Stimulated activated CD4-positive, alpha-beta T cell treated with anti-CD3 and anti-CD28 coated beads, TNF-alpha, amount 100 ng/mL, for 24 hours (primary cell): ENCODE results near the gene AVP.
A peak's percentile ranks its signal among the peaks of the same experiment; 100 is the strongest.

Source experiments
- DNase-seq, 3 experiments: peaks; one replicate each; pipeline ENCODE4 v3.0.0-alpha.2; 2020; ENCODE audit warnings: low read depth in 3 of 3

The AVP gene

DNA sequence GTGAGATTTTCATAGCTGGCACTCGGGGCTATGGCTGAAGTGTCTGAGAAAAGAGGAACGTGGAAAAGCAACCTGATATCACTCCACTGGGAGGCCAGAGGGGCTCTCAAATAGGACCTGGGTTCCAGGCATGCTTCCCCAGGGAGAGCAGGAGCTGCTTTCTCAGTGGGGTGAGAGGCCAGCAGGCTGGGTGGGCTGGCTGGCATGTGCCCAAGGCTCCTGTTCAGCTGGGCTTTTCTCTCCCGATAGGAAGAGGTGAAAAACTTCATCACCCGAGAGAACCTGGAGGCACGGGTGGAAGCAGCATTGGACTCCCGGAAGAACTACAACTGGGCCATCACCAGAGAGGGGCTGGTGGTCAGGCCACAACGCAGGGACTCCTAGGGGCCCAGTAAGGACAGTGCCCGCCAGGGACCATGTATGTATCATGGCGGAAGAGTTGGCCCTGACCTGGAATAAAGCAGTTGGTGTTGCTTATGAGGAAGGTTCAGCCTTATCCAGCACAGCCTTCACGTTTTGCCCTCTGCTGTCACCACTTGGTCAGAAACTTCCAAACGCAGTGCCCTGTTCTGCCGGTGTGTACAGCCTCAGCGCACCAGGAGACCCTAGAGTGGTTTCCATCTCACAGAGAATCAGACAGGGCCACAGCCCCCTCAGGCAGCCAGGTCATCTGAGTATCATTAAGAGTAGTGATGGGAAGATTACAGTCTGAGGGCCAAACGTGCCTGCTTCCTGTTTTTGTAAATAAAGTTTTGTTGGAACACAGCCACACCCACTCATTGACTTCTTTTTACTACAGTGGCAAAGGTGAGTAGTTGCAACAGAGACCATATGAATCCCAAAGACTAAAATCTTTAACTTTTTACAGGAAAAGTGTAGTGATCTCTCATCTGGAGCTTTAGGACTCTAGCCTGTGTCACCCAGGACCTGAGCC, 36.8 kb downstream of the AVP start:
- no peak for DNase-seq

DNA sequence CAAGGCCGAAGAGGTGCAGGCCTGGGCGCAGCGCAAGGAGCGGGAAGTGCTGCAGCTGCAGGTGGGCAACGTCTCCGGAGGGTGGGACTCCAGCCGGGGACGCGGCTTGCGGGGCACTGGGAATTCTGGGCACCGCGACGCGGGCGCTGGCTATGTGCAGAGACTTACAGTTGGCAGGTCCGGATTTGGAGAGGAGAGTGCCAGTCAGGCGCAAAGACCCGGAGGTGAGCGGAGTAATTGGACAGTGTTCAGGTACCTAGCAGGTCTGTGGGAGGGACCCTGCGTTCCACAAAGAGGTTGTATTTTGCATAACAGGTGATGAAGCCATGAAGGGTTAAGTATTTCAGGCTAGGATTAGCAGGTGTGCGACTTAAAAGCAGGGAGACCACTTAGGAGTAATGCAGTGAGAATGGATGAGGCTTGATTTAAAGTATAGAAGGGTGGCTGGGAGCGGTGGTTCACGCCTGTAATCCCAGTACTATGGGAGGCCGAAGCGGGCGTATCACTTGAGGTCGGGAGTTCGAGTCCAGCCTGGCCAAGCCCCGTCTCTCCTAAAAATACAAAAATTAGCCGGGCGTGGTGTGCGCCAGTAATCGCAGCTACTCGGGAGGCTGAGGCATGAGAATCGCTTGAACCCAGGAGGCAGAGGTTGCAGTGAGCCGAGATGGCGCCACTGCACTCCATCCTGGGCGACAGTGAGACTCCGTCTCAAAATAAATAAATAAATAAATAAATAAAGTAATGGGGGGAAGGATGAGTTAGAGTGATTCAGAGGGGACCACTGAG, 37.7 kb downstream of the AVP start:
- no peak for DNase-seq

DNA sequence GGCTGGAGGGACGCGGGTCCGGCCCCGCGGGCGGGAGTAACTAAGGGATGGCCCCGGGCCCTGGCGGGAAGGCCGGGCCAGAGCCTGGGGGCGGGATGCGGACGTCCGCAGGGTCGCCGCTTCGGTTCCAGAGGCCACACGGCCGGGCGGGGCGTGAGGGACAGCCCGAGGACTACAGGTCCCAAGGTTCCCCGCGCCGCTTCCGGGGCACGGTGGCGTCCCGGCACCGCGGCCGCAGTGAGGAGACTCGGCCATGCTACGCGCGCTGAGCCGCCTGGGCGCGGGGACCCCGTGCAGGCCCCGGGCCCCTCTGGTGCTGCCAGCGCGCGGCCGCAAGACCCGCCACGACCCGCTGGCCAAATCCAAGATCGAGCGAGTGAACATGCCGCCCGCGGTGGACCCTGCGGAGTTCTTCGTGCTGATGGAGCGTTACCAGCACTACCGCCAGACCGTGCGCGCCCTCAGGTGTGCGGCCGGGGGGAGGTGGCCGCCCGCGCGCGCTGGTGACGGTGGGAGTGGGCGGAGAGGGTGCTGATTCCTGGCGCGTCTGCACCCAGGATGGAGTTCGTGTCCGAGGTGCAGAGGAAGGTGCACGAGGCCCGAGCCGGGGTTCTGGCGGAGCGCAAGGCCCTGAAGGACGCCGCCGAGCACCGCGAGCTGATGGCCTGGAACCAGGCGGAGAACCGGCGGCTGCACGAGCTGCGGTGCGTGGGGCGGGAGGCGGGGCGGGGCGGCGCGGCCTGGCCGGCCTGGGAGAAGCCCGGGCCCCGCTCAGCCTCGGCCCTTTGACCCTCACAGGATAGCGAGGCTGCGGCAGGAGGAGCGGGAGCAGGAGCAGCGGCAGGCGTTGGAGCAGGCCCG, 38.5 kb downstream of the AVP start, which contains the start of gene MRPS26:
Gene MRPS26, plus strand, starts transcription at position 237 of the 861 bp plus-strand sequence. Its CDS starts 17 bp downstream, at position 254.
- peak; percentile 67 to 83 (median 72) for DNase-seq

DNA sequence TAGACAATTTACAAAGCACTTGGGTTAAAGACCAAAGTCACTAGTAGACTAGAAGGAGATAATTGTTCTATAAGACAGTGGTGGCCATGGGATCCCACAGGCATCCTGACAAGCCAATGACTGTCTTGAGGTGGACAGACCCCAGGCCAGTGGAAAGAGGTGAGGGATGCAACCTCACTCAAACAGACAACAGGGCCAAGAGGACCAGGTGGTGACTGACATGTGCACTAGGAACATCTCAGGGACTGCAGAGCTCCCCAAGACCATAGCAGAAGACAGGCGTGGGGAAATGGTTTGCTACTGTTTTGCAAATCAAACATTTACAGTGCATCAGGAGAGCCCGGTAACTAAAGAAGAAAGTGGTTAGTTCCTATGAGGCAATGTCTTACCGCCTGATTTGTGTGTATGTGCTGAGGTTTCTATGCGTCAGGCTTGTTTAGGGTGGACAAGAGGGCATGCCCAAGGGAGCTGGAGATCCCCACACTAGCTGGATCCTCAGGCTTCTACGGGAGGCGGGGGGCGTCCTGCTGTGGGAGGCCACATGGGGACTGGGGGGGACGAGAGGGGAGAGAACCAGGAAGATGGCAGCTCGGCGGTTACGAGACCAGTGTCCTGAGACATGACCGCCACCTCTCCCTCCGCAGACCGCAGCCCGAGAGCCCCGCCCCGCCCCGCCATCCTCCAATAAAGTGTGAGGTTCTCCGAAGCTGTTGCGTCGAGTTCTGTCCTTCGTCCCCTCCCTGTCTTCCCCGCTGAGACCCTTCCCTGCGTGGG, 39.3 kb downstream of the AVP start:
- DNase-seq, result peak in 1 of 3 experiments; percentile 68

DNA sequence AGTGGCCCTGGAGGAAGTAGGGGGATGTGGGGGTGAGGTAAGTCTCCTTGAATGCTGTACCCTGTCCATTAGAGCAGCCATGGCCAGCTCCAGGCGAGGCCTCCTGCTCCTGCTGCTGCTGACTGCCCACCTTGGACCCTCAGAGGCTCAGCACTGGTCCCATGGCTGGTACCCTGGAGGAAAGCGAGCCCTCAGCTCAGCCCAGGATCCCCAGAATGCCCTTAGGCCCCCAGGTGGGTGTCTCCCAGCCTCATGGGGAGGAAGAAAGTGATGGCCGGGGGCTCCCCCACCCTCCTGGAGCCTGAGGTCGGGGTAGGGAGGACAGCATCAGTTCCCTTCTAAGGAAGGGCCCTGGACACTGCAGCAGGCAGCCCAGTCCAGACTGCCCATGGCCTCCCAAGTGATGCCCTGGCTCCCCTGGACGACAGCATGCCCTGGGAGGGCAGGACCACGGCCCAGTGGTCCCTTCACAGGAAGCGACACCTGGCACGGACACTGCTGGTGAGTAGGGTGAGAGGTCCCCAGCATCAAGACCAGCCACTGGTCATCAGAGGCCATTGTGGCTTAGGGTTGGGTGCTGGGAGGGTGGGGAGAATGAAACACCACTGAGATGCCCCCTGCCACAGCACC, 40.1 kb downstream of the AVP start:
- no peak for DNase-seq

DNA sequence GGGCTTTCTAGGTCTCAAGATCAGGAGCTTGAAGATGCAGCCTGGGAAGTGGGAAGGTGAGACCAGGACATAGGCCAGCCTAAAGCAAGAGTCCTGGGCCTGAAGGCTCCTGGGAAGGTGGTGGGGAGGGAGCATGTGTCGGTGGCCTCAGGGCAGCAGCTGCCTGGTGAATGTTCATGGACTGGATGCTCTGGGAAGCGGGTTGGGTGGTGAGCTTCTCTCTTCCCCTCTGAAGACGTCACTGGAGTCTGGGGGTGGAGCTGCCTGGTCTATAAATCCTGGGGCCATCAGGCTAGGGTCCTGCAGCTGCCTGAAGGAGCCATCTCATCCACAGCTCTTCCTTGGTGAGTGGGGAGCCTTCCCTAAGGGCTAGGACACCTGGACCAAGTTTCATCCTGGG, 41.2 kb downstream of the AVP start, which contains the start of gene GNRH2:
Gene GNRH2, plus strand, starts transcription at position 301 of the 400 bp plus-strand sequence. CDS start 793 bp downstream, outside the sequence.
- no peak for DNase-seq

DNA sequence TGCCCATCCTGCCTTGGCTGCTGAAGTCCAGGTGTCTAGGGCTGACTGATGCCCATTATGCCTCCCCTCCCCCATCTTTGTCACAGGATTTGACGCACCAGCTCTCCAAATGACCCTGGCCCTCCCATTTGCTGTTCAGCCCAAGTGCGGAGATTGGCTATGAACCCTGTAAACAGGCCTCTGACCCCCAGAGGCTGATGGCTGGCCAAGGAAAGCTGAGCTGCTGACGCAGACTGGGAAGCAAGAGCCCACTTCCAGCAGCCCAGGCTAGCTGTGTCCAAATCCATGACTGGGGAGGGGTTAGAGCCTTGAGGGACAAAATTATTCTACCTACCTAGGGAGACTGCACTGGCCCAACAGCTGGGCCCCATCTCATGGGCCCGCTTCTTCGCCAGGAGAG, 41.9 kb downstream of the AVP start:
- DNase-seq, result no peak

DNA sequence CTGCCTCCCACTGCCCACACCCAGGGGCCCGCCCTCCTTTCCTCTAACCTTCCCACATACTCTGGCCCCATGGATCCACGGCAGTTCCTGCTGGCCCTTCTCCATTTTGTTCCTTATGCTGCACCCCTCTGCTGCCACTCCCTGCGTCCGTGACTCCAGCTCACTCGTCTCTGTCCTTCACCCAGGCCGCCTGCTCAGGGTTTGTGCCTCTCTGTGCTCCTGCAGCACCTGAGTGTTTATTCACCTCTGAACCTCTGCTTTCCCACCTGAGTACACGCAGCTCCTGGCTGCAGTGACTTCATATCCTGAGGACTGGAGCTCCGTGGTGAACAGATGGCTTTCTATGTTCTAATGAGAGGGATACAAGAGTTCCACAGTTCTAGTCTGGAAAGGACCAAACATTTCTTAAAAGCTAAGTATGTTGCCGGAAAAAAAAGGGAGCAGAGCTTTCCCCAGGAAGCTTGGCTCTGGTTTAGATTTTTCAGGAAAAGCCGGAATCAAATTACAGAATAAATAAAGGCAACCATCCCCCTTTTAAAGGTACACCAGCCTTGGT, 42.6 kb downstream of the AVP start:
- DNase-seq, result no peak

DNA sequence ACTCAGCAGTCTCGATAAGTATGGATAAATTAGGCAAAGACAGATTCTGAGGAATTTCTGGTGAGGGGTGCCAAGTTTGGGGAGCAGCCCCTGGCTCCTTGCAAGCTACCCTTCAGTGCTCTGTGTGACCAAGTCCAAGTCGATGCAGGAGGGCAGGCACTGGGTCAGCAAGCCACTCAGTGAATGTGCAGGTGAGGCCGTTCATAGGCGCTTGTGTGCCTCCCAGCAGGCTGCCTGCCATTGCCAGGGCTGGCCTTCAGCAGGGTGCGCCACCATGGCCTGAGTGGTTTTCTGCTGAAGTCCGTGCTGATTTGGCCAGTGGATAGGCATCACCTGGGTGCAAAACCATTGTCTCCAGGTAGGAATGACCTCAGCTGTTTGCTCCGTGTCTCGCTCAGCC, 44.4 kb downstream of the AVP start:
- no peak for DNase-seq

DNA sequence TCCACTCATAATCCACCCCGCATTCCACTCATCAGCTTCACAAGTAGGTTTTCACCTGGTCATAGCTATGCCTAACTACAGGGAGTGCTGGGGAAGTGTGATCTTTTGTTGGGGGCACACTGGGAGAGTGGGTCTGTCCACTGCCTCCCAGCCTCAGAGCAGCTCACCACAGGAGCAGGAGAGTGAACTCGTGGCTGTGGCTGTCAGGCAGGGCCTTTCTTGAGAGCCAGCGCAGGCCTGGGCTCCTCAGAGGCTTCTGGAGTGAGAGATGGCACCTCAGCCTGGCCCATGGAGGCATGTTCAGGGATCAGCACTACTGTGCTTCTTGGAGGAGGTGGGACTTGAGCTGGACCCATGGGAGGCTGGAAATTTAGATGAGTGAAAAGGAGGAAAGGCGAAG, 45.1 kb downstream of the AVP start:
- no peak for DNase-seq

DNA sequence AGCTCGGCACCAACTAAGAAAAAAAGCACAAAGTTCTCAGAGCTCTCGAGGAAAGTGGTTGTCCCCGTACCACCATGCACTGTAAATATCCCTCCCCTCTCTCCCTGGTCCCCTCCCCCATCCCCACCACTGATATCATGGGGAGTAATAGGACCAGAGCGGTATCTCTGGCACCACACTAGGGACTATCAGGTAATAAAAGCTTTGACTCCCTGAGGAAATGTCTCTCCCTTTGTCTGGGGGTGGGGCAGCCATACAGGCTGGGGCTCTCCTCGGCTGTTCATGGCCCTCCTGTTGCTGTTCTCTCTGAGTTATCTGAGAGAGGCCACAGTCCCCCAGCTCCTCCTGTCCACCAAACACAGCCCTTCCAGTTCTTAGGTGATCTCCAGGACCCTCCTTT, 46.1 kb downstream of the AVP start:
- DNase-seq, result no peak

DNA sequence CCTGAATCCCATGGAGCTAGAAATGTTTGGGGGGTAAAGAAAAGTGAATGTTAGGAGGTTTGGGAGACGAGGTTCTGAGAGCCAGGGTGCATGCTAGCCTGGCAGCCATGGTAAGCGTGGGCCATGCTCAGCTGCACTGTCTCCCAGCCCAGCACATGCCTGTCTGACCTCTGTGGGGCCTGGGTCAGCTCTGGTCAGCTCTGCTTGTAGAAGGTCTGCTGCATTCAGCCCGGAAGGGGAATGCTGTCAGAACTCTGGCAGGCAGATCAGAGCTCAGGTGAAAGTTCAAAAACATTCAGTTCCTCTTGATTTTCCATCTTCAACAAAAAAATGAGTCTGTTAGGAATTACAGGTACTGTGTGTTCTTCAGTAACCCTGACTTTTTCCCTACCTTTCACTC, 46.9 kb downstream of the AVP start:
- no peak for DNase-seq

DNA sequence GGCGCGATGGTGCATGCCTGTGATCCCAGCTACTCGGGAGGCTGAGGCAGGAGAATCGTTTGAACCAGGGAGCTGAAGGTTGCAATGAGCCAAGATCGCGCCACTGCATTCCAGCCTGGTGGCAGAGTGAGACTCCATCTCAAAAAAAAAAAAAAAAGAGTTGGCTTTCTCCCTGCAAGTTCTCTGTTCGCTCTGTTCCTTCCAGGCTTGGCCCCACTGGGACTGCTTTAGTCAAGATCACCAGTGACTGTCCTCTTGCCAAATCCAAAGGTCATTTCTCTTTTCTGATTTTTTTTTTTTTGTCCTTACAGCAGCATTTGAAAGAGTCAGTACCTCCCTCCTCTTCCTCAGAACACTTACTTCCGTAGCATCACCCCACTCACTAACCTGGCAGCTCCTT, 51.9 kb downstream of the AVP start:
- DNase-seq, result no peak
